Measurements from ENCODE around the gene CD59. TPM values are rescaled to one million over a fixed set of nuclear protein-coding genes. Genes with fewer than 3 reads are reported as not detected.
A peak's percentile ranks its signal among the peaks of the same experiment; 100 is the strongest.

The CD59 gene
- total RNA-seq, 1 experiment from 2014 or later: 204 TPM

DNA sequence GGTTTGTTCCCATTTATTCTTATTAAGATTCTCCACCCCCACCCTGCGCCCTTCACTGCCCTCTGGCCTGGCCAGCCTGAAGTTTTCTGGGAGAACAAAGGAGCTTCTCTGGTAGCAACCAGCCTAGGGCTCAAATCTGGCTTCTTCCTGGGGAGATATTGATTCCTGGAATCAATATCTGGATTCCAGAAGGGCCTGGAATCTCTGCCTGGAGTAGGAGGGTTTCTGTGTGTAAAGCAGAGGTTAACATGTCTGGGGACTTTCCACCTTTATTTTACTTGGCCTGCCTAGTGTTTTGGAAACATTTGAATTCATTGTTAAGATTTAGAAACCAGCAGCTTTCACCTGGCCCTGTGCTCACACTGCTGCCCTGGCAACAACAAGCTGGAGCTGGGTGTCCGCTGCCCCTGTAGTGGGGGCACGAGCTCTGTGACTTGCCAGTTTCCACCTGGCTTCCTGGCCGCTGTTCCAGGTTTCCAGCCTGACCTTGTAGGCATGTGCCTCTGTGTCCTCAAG is 41.1 kb downstream of the CD59 start:
- no peak for DNase-seq (ENCODE audit: low spot score)
- no peak for TF ChIP-seq EZH2 (IDR thresholded peaks at IDR 0.05; ENCODE audit: borderline replicate concordance, low read depth, low read length, poor library complexity, severe bottlenecking)
- TF ChIP-seq, protein P1, sequence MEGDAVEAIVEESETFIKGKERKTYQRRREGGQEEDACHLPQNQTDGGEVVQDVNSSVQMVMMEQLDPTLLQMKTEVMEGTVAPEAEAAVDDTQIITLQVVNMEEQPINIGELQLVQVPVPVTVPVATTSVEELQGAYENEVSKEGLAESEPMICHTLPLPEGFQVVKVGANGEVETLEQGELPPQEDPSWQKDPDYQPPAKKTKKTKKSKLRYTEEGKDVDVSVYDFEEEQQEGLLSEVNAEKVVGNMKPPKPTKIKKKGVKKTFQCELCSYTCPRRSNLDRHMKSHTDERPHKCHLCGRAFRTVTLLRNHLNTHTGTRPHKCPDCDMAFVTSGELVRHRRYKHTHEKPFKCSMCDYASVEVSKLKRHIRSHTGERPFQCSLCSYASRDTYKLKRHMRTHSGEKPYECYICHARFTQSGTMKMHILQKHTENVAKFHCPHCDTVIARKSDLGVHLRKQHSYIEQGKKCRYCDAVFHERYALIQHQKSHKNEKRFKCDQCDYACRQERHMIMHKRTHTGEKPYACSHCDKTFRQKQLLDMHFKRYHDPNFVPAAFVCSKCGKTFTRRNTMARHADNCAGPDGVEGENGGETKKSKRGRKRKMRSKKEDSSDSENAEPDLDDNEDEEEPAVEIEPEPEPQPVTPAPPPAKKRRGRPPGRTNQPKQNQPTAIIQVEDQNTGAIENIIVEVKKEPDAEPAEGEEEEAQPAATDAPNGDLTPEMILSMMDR (conservative IDR thresholded peaks at IDR 0.05; ENCODE audit: low read depth, low read length): no peak
- intact Hi-C loops (cut with micrococcal nuclease; ENCODE audit: unreplicated experiment): no loop called here
- ChIA-PET POLR2A (ENCODE audit: low non-redundant PET) (interaction anchor here (0.6 kb wide), 1 partner anchor 12 kb away, joined by 3 read pairs; no protein-coding TSS in a partner anchor), CTCF (interaction anchor here (0.7 to 1.1 kb wide), 2 partner anchors 43 to 141 kb away, joined by 3 to 5 read pairs; no protein-coding TSS in a partner anchor)
- no peak overlapping the region for H3K4me3 ChIP-seq (ENCODE audit: low read depth, low read length, poor library complexity, severe bottlenecking)
- H3K27ac ChIP-seq (ENCODE audit: low read depth, low read length, poor library complexity, severe bottlenecking): peak overlapping the region; percentile 16
- no TSS peak for BruUV-seq (replicated peaks)
- H3K9me3 ChIP-seq (ENCODE audit: low read depth, low read length, poor library complexity, severe bottlenecking): no peaks in the 10 kb centered on the region
- H3K4me1 ChIP-seq (ENCODE audit: insufficient read depth, low read length, poor library complexity, severe bottlenecking): peaks cover 71% of the 10 kb centered on the region
- H3K27me3 ChIP-seq (replicated peaks; ENCODE audit: insufficient read depth, low read depth, low read length, poor library complexity): no peaks in the 10 kb centered on the region
- no peaks in the 10 kb centered on the region for H3K36me3 ChIP-seq (ENCODE audit: insufficient read depth, low read length, poor library complexity, severe bottlenecking)

DNA sequence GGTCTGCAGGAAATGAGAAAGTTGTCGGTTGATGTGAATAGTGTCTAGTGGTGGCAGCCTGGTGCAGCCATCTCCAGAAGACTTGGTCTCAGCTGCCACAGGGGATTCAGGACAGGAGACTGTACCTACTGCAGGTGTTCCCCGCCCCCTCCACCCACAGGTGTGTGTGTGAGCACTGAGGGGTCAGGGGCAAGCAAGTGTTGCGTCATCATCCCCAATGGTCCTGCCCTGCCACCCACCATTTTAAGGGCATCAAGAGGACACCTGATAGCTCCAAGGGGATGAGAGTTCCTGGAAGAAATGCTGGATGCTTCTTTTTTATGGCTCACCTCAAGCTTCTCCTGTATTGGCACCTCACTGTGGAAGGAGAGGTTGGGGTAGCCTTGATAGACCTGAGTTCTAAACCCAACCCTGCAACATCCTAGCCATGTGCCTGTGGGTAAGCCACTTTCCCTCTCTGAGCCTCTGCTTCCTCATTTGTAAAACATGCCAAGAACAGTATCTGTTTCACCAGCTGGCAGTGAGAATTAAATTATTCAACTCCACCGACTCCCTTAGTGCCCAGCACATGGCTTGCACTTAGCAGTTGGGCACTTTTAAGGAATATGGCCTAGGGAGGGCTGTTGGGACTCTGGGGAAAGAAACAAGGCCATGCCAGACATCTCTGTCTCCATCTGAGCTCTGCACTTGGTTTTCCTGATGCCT is 41.7 kb downstream of the CD59 start:
- H3K27ac ChIP-seq (ENCODE audit: low read depth, low read length, poor library complexity, severe bottlenecking): peak overlapping the region; percentile 16
- intact Hi-C loops (cut with micrococcal nuclease; ENCODE audit: unreplicated experiment): loop anchor here (5.0 kb wide), 1 partner anchor 437 kb away; the partner anchor contains the start of gene HIPK3
- ChIA-PET POLR2A (ENCODE audit: low non-redundant PET) (interaction anchor here (0.6 kb wide), 2 partner anchors 13 to 1553 kb away, joined by 3 to 4 read pairs; no protein-coding TSS in a partner anchor), CTCF (interaction anchor here (1.1 kb wide), 1 partner anchor 44 kb away, joined by 3 read pairs; no protein-coding TSS in a partner anchor)
- no peaks in the 10 kb centered on the region for H3K36me3 ChIP-seq (ENCODE audit: insufficient read depth, low read length, poor library complexity, severe bottlenecking)
- no peaks in the 10 kb centered on the region for H3K9me3 ChIP-seq (ENCODE audit: low read depth, low read length, poor library complexity, severe bottlenecking)
- no TSS peak for BruUV-seq (replicated peaks)
- DNase-seq (ENCODE audit: low spot score): no peak
- no peak overlapping the region for H3K4me3 ChIP-seq (ENCODE audit: low read depth, low read length, poor library complexity, severe bottlenecking)
- H3K4me1 ChIP-seq (ENCODE audit: insufficient read depth, low read length, poor library complexity, severe bottlenecking): peaks cover 65% of the 10 kb centered on the region
- no peaks in the 10 kb centered on the region for H3K27me3 ChIP-seq (replicated peaks; ENCODE audit: insufficient read depth, low read depth, low read length, poor library complexity)
- TF ChIP-seq, protein P1 (conservative IDR thresholded peaks at IDR 0.05; ENCODE audit: low read depth, low read length): no peak
- TF ChIP-seq EZH2 (IDR thresholded peaks at IDR 0.05; ENCODE audit: borderline replicate concordance, low read depth, low read length, poor library complexity, severe bottlenecking): no peak

DNA sequence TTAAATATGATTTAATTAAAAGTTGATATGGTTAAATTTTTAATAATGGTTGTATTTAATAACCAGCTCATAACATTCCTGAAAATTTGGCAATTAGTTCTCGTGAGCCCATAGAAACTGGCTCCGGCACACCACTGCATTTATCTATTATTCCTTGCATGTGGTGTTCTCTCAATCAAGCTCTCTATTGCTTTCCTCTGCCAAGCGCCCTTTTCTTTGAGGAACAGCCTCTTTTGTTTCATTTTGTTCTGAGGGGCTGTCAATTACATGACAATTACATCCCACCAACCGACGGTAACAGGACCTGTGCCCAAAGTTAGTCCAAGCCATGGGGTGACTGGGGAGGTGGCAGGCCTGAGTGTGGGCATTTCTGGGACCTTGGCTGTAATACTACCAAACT is 43.7 kb downstream of the CD59 start:
- Histone ChIP-seq H3K4me3 (ENCODE audit: low read depth, low read length, poor library complexity, severe bottlenecking) (peak overlapping the region; percentile 6), H3K27ac (ENCODE audit: low read depth, low read length, poor library complexity, severe bottlenecking) (peak overlapping the region; percentile 31), H3K4me1 (ENCODE audit: insufficient read depth, low read length, poor library complexity, severe bottlenecking) (peaks cover 65% of the 10 kb centered on the region), H3K27me3 (replicated peaks; ENCODE audit: insufficient read depth, low read depth, low read length, poor library complexity) (no peaks in the 10 kb centered on the region), H3K36me3 (ENCODE audit: insufficient read depth, low read length, poor library complexity, severe bottlenecking) (no peaks in the 10 kb centered on the region), H3K9me3 (ENCODE audit: low read depth, low read length, poor library complexity, severe bottlenecking) (no peaks in the 10 kb centered on the region)
- POLR2A ChIA-PET (ENCODE audit: low non-redundant PET): interaction anchor here (0.5 to 0.9 kb wide), 2 partner anchors 327 to 829 kb away, joined by 3 read pairs; no protein-coding TSS in a partner anchor
- BruUV-seq (replicated peaks): no TSS peak
- CTCF ChIA-PET: interaction anchor here (0.9 to 1.7 kb wide), 3 partner anchors 12 to 330 kb away, joined by 3 to 19 read pairs (median 7); no protein-coding TSS in a partner anchor
- no peak for DNase-seq (ENCODE audit: low spot score)
- intact Hi-C loops (cut with micrococcal nuclease; ENCODE audit: unreplicated experiment): loop anchor here (5.0 kb wide), 1 partner anchor 435 kb away; the partner anchor contains the start of gene HIPK3
- no peak for TF ChIP-seq EZH2 (IDR thresholded peaks at IDR 0.05; ENCODE audit: borderline replicate concordance, low read depth, low read length, poor library complexity, severe bottlenecking)
- TF ChIP-seq, protein P1 (conservative IDR thresholded peaks at IDR 0.05; ENCODE audit: low read depth, low read length): no peak
